GM12878 (cell line): ENCODE data around the gene SLC28A1. TPM values are rescaled to one million over a fixed set of nuclear protein-coding genes. Genes with fewer than 3 reads are reported as not detected.

ENCODE experiments used
- ATAC-seq: fragments of 200-7000 bp; cut with Tn5 transposase; 3 replicates; pipeline ENCODE4 v1.9.1; 2020; ENCODE audit warnings: mild to moderate bottlenecking, moderate library complexity
- BruUV-seq: library from RNA; stranded (reverse); fragments of 400-500 nt; replicated peaks from 2 replicates; lab custom pipeline; 2021; lab: Mats Ljungman, UMichigan
- CTCF ChIA-PET: fragments of 300-600 bp; sonication (Branson Sonifier 250); formaldehyde crosslinking; extraction: SDS; loops from one replicate; lab custom pipeline; 2021; ENCODE audit warnings: inconsistent platforms; lab: Yijun Ruan, JAX
- POLR2A ChIA-PET: fragments of 350-600 bp; formaldehyde crosslinking; extraction: SDS; loops from one replicate; lab custom pipeline; 2021; ENCODE audit warnings: inconsistent platforms; lab: Charles Lee
- RAD21 ChIA-PET: fragments of 300-600 bp; sonication (Branson Sonifier 250); formaldehyde crosslinking; loops from one replicate; lab custom pipeline; 2023; ENCODE audit warnings: antibody characterized with exemption; ENCODE audit not compliant: unreplicated experiment; lab: Charles Lee
- SMC1A ChIA-PET: fragments of 300-600 bp; sonication (Branson Sonifier 250); formaldehyde crosslinking; loops from one replicate; lab custom pipeline; 2023; ENCODE audit not compliant: unreplicated experiment, uncharacterized antibody; lab: Charles Lee
- DNase-seq: peaks from one replicate; pipeline ENCODE4 v3.0.0-alpha.2; 2011; ENCODE audit warnings: low read depth, low spot score
- FAIRE-seq: peaks from 3 replicates; lab custom pipeline; 2011; peaks lifted over from hg19 to GRCh38; lab: Jason Lieb, UNC
- H2AFZ ChIP-seq: 2 replicates; pipeline ENCODE4 v1.6.0; 2011; ENCODE audit warnings: low read depth, low read length, control low read depth; ENCODE audit not compliant: control insufficient read depth
- H3K27ac ChIP-seq: 2 replicates; pipeline ENCODE4 v1.5.1; 2011; ENCODE audit warnings: control low read depth; ENCODE audit not compliant: control insufficient read depth, insufficient read depth
- H3K27me3 ChIP-seq, 2 experiments: replicated peaks in 1 of 2; 2 replicates each; pipeline versions ENCODE4 v1.6.0 to v1.6.1; 2011; ENCODE audit warnings: low read length in 1 of 2; ENCODE audit not compliant: control insufficient read depth in 2 of 2, insufficient read depth in 2 of 2
- H3K36me3 ChIP-seq, 2 experiments: 2 replicates each; pipeline ENCODE4 v1.5.1; 2011; ENCODE audit warnings: low read length in 1 of 2; ENCODE audit not compliant: control insufficient read depth in 2 of 2, insufficient read depth in 2 of 2
- H3K4me1 ChIP-seq: 2 replicates; pipeline ENCODE4 v1.6.1; 2011; ENCODE audit warnings: mild to moderate bottlenecking, low read length, moderate library complexity, mixed read lengths; ENCODE audit not compliant: control insufficient read depth, insufficient read depth
- H3K4me2 ChIP-seq: 2 replicates; pipeline ENCODE4 v1.6.0; 2011; ENCODE audit warnings: control low read depth; ENCODE audit not compliant: control insufficient read depth, insufficient read depth
- H3K4me3 ChIP-seq: fragments of 200-600 bp; sonication (generic); 2 replicates; pipeline ENCODE4 v1.5.1; 2016
- H3K79me2 ChIP-seq: 2 replicates; pipeline ENCODE4 v1.6.0; 2011; ENCODE audit warnings: low read length; ENCODE audit not compliant: control insufficient read depth, insufficient read depth
- H3K9ac ChIP-seq: 2 replicates; pipeline ENCODE4 v1.8.0; 2011; ENCODE audit warnings: low read length, control low read depth, mixed read lengths; ENCODE audit not compliant: control insufficient read depth, insufficient read depth
- H3K9me3 ChIP-seq: replicated peaks from 3 replicates; pipeline ENCODE4 v1.5.1; 2011; ENCODE audit warnings: mild to moderate bottlenecking, low read length; ENCODE audit not compliant: control insufficient read depth, insufficient read depth
- H4K20me1 ChIP-seq: 2 replicates; pipeline ENCODE4 v1.6.0; 2011; ENCODE audit not compliant: control insufficient read depth, insufficient read depth
- BCL11A ChIP-seq: IDR thresholded peaks from 2 replicates; pipeline ENCODE4 v1.6.1; 2011; ENCODE audit warnings: low read depth, low read length
- BHLHE40 ChIP-seq, 2 experiments: fragments of 450-650 bp in 1 of 2; IDR thresholded peaks; 2 replicates each; pipeline ENCODE4 v1.6.1; 2011 to 2017; ENCODE audit warnings: low read depth in 2 of 2, borderline replicate concordance in 1 of 2, improper control_type of control experiment in 1 of 2, low read length in 1 of 2, mild to moderate bottlenecking in 1 of 2
- IKZF2 ChIP-seq, 2 experiments: fragments of 450-650 bp; IDR thresholded peaks; 2 replicates each; pipeline ENCODE4 v1.6.1; 2017; ENCODE audit warnings: mild to moderate bottlenecking in 2 of 2, moderate library complexity in 2 of 2
- MAX ChIP-seq: IDR thresholded peaks from 2 replicates; pipeline ENCODE4 v1.6.1; 2012; ENCODE audit warnings: low read depth, low read length, improper control_type of control experiment
- NBN ChIP-seq: fragments of 450-650 bp; IDR thresholded peaks from 2 replicates; pipeline ENCODE4 v1.6.1; 2016
- NR2F1 ChIP-seq: fragments of 450-650 bp; conservative IDR thresholded peaks from 2 replicates; pipeline ENCODE4 v1.6.1; 2017; ENCODE audit warnings: mild to moderate bottlenecking
- PML ChIP-seq: IDR thresholded peaks from 2 replicates; pipeline ENCODE4 v1.6.1; 2012; ENCODE audit warnings: low read length, inconsistent platforms
- PRDM15 ChIP-seq: fragments of 450-650 bp; formaldehyde crosslinking; IDR thresholded peaks from 2 replicates; pipeline ENCODE4 v1.4.0; 2020; ENCODE audit warnings: mild to moderate bottlenecking, moderate library complexity
- RBBP5 ChIP-seq: fragments of 200-600 bp; sonication (generic); conservative IDR thresholded peaks from 2 replicates; pipeline ENCODE4 v1.6.1; 2016
- SUZ12 ChIP-seq: fragments of 200-600 bp; sonication (generic); IDR thresholded peaks from one replicate; pipeline ENCODE4 v1.6.1; 2018; ENCODE audit warnings: antibody characterized with exemption, mild to moderate bottlenecking; ENCODE audit not compliant: unreplicated experiment
- TAF1 ChIP-seq: IDR thresholded peaks from 2 replicates; pipeline ENCODE4 v1.6.1; 2011; ENCODE audit warnings: mild to moderate bottlenecking, low read depth, low read length, borderline replicate concordance
- YBX1 ChIP-seq: fragments of 450-650 bp; IDR thresholded peaks from 2 replicates; pipeline ENCODE4 v1.6.1; 2016; ENCODE audit warnings: antibody characterized with exemption
- WGBS: methylation state at CpG from one replicate; pipeline ENCODE4 v1.1.6; 2016; ENCODE audit warnings: low lambda C conversion rate; ENCODE audit not compliant: insufficient replicate concordance, insufficient coverage; ENCODE audit errors: missing lambda C conversion rate; 5-methylcytosine and 5-hydroxymethylcytosine counted together
- in situ Hi-C: fragments of 300-500 bp; cut with MboI; formaldehyde crosslinking; loops from 9 replicates; pipeline ENCODE4 v1.14.3; 2018; ENCODE audit warnings: mixed read lengths
- intact Hi-C: fragments of 100-400 bp; cut with micrococcal nuclease; formaldehyde crosslinking; loops from one replicate; pipeline ENCODE4 v1.14.2; 2022; ENCODE audit not compliant: unreplicated experiment
- polyA plus RNA-seq, 11 experiments: library from polyadenylated mRNA; depleted of rRNA in 4 of 11; unstranded in 6 of 11; stranded (reverse) in 5 of 11; fragments of >200 nt; fragmentation: Nextera tagmentation in 4 of 11; fragmentation: Illumina TruSeq in 1 of 11; extraction: Ambion mirVana in 4 of 11; extraction: Trizol in 1 of 11; gene quantifications; 1 replicate in 1 of 11; 2 replicates in 10 of 11; pipeline versions ENCODE4 v1.2.1 to v1.2.3, GENCODE V29; 2011 to 2016; ENCODE audit warnings: inconsistent platforms in 2 of 11, missing spikeins in 2 of 11, low read depth in 1 of 11
- total RNA-seq, 4 experiments: library from RNA; depleted of rRNA in 3 of 4; stranded (reverse); fragments of >200 nt in 3 of 4; fragmentation: Illumina TruSeq in 1 of 4; extraction: Trizol in 1 of 4; gene quantifications; 2 replicates each; pipeline versions ENCODE4 v1.2.1 to v1.2.3, GENCODE V29; 2013 to 2021

Gene SLC28A1
- total and polyA plus RNA-seq, 10 of the 15 experiments (the other 5 are each of a cell fraction or from before 2014, with no cell fraction given), result not detected

GRCh38 chr15:84883466-84883865 lies 996 bp upstream of the SLC28A1 start:
- POLR2A ChIA-PET, result no interaction called here
- TF ChIP-seq NBN, result no peak
- no peak for TF ChIP-seq IKZF2 (IDR thresholded peaks at IDR 0.05)
- TF ChIP-seq TAF1, result no peak
- no peak for TF ChIP-seq PML
- no peak for TF ChIP-seq BCL11A
- TF ChIP-seq NR2F1, result no peak
- no peak for TF ChIP-seq PRDM15
- TF ChIP-seq MAX, result no peak
- no peak for TF ChIP-seq YBX1
- TF ChIP-seq RBBP5, result no peak
- no peak for TF ChIP-seq BHLHE40 (IDR thresholded peaks at IDR 0.05; ENCODE audit: borderline replicate concordance in 1 of 2, low read depth in 2 of 2, low read length in 1 of 2)
- no peak for TF ChIP-seq SUZ12
- Histone ChIP-seq H3K4me3 (no peak overlapping the region), H3K27ac (no peak overlapping the region), H3K9me3 (no peaks in the 10 kb centered on the region), H2AFZ (no peak overlapping the region), H3K27me3 (0 out of 4 replicates have a peak, but pooled peaks cover 0 to 2% of the 10 kb centered on the region in 2 experiments), H3K4me1 (peaks cover 3% of the 10 kb centered on the region; the same call in 1 of the 2 replicates), H3K79me2 (no peaks in the 10 kb centered on the region), H3K36me3 (no peaks in the 10 kb centered on the region), H3K9ac (no peak overlapping the region), H4K20me1 (no peaks in the 10 kb centered on the region), H3K4me2 (no peak overlapping the region)
- ATAC-seq, result no peak
- no TSS peak for BruUV-seq
- DNase-seq, result no peak
- in situ Hi-C loops, result no loop called here
- no peak for FAIRE-seq
- SMC1A ChIA-PET, result interaction anchor here (0.8 kb wide), 1 partner anchor 42 kb away, joined by 3 read pairs; no protein-coding TSS in a partner anchor
- WGBS, result 44% methylated on average over 6 of the region's 6 CpGs
- RAD21 ChIA-PET, result interaction anchor here (1.4 kb wide), 1 partner anchor 45 kb away, joined by 3 read pairs; no protein-coding TSS in a partner anchor
- intact Hi-C loops, result no loop called here
- CTCF ChIA-PET, result no interaction called here
